ENCODE results near the gene RNF169. TPM values are rescaled to one million over a fixed set of nuclear protein-coding genes. Genes with fewer than 3 reads are reported as not detected.

The RNF169 gene
- total RNA-seq, 8 experiments from 2014 or later: 9.9 to 26.0 (median 12.8) TPM

DNA sequence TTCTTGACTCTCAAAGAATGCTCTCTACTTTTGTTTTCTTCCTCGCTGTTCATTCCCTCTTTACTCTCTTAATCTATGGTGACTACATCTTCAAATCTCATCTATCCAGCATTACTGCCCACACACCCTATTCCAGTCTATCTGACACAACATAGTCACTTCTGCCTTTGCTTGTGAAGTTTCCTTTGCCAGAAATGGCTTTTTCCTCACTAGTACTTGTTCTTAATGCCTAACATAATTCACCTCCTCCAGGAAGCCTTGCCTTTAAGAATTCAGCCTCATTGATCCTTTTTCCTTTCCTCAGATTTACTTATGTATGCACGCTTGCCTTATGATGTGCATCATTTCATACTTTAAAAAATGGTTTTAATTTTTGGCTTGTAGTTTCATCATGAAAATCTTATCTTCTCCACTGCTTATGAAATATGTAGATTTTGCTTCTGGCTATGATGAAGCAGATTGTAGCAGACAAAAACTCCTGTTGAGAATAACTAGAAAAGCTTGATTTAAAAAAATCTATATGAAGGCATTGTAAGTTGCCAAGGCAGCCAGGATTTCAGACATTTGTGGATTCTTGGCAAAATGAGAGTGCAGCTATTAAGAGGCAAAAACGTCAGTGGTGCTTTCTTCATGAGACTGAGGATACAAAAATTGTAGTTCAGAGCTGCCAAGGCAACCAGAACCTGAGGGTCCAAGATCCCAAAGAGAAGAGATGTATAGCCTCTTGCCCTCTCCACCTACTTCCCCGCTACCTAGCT, 31.8 kb downstream of the RNF169 start:
- peak in 1 of 8 experiments; percentile 43 for ATAC-seq (replicated peaks in 6 of 8)
- Histone ChIP-seq H3K4me3 (no peak overlapping the region), H3K4me1 (replicated peaks in 1 of 2) (peaks cover 0 to 2% of the 10 kb centered on the region in 2 donors), H3K27ac (no peak overlapping the region)
- in situ Hi-C loops (cut with MboI; ENCODE audit: low pct_unique_long_range_greater_than_20kb in 2 of 9, low sequenced_read_pairs in 9 of 9, unreplicated experiment in 9 of 9): no loop called here
- WGBS, 10 experiments: 71 to 100% (median 83%) methylated on average over 2 to 4 of the region's 4 CpGs

DNA sequence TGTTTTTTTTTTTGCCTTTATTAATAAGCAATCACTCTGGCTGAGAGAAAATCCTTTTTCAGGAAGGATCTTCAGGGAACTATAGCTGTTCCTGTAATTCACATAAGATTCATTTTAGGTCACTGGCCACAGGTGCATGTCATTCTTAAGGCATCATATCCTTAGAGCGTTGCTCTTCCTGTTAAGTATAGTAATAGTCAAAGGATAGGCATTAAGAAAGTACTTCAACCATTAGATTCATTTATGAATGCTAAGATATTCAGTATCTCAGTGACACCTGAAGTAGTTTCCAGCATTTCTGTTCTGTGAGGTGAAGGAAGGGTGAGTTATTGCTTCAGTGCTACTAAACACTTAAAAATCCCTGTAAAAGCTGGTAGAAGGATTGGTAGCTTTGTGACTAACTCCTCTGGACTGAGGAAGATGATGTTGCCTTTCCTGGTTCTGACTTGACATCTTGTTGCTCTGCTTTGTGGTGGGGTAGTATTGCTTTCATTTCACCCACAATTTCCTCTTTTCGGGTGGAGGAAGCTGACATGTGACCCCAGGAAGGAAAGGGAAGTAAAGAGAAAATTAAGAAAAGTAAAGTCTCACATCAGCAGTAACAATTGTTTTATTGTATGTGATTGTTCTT, 34.7 kb downstream of the RNF169 start:
- Histone ChIP-seq H3K27ac (no peak overlapping the region), H3K4me1 (replicated peaks in 1 of 2) (peaks cover 0 to 2% of the 10 kb centered on the region in 2 donors), H3K4me3 (no peak overlapping the region)
- WGBS, 10 experiments: 50 to 100% (median 87%) methylated on average over 1 to 2 of the region's 2 CpGs; no CpG with 5 or more reads in 4 of the 10 experiments
- in situ Hi-C loops (cut with MboI; ENCODE audit: low pct_unique_long_range_greater_than_20kb in 2 of 9, low sequenced_read_pairs in 9 of 9, unreplicated experiment in 9 of 9): no loop called here
- peak in 1 of 8 experiments; percentile 39 for ATAC-seq (replicated peaks in 6 of 8)

DNA sequence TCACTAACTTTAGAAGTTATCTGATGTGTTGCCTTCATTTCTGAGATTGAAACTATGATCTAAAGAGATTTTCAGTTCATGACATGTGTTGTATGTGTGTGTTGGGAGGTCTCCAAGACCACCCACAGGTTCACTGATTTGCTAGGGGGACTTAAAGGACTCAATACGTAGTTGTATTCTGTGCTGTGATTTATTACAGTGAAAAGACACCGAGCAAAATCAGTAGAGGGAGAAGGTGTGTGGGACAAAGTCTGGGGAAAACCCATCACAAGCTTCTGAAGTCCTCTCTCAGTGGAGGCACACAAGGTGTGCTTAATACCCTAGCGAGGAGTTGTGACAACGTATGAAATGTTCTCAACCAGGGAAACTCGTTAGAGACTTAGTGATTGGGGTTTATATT, 35.6 kb downstream of the RNF169 start:
- WGBS, 10 experiments: 31 to 80% (median 61%) methylated on average over 1 to 5 of the region's 5 CpGs; no CpG with 5 or more reads in 2 of the 10 experiments
- ATAC-seq (replicated peaks in 6 of 8): peak in 1 of 8 experiments; percentile 11
- H3K27ac ChIP-seq: no peak overlapping the region
- H3K4me1 ChIP-seq (replicated peaks in 1 of 2): peaks cover 0 to 2% of the 10 kb centered on the region in 2 donors
- H3K4me3 ChIP-seq: no peak overlapping the region
- in situ Hi-C loops (cut with MboI; ENCODE audit: low pct_unique_long_range_greater_than_20kb in 2 of 9, low sequenced_read_pairs in 9 of 9, unreplicated experiment in 9 of 9): no loop called here

DNA sequence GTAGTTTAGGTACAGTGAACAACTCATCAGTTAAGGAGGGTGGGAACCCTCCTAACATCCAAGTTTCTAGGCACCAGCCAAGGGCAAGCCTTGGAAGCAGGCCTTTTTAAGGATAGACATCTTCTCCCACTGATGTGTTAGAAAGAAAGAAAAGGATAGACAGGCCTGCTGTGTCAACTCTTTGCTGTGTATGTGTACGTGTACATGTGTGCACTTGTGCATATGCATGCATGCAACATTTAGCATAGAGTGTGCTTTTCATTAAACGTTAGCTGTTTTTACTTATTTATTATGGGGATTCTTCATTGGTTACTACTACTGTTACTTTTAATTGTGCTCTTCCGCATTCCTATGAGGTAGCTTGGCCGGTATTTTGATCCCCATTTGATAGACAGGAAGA, 36.1 kb downstream of the RNF169 start:
- Histone ChIP-seq H3K4me1 (replicated peaks in 1 of 2) (peaks cover 0 to 2% of the 10 kb centered on the region in 2 donors), H3K27ac (no peak overlapping the region), H3K4me3 (no peak overlapping the region)
- 0 to 100% (median 54%) methylated on average over 1 to 4 of the region's 4 CpGs; no CpG with 5 or more reads in 2 of the 10 experiments for WGBS, 10 experiments
- ATAC-seq (replicated peaks in 6 of 8): peak in 3 of 8 experiments; percentile 46 to 75 (median 53)
- in situ Hi-C loops (cut with MboI; ENCODE audit: low pct_unique_long_range_greater_than_20kb in 2 of 9, low sequenced_read_pairs in 9 of 9, unreplicated experiment in 9 of 9): no loop called here

DNA sequence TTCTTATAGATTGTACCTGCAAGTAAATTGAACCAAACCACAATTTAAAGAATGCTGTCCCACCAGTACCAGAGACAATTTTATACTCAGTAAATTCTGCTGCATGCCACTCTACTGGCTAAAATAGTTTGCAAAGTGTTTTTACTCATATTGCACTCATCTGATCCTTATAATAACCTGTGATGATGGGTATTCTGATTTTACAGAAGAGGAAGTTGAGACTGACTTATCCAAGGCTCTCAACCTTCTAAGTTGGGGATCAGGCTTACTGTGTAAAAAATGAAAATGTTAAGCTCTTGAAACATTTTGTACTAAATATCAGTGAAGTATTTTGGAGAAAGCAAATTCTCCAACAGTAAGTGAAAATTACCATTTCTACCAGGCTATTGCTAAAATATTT, 37.9 kb downstream of the RNF169 start:
- Histone ChIP-seq H3K4me3 (no peak overlapping the region), H3K27ac (no peak overlapping the region), H3K4me1 (replicated peaks in 1 of 2) (no peaks in the 10 kb centered on the region)
- in situ Hi-C loops (cut with MboI; ENCODE audit: low pct_unique_long_range_greater_than_20kb in 2 of 9, low sequenced_read_pairs in 9 of 9, unreplicated experiment in 9 of 9): no loop called here
- no peak for ATAC-seq (replicated peaks in 6 of 8)

DNA sequence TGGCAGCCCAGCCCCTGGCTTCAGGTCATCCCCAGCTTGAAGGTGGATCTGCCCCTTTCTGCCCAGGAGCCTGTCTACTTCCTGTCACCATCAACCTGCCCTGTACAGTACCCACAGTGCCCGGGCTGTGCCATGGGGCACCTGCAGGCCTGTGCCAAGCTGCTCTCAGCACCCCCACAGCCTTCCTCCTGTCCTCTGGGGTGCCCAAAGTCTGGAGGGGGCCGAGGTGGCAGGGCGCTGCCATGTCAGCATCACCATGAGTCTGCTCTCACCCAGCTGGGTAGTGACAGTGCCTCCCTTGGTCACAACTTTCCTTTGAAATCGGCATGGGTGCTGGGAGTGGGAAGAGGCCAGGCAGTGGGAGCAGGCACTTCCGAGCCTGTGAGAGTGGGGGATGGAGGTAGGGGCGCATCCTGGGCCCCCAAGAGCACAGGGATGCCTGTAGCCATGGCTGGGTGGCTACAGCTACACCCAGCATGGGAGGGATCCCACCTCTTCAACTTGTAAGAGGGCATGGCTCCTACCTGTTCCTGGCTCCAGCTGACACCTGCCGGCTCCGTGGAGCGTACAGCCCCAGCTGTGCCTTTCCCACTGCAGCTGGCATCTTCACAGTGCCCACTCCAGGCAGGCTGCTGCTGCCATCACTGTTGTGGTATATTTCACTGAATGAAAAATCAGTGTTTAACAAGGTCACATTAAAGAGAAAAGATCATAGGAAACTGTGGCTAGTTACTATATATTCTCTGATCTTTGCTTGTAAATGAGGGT, 42.9 kb downstream of the RNF169 start:
- no peaks in the 10 kb centered on the region for H3K4me1 ChIP-seq (replicated peaks in 1 of 2)
- no peak for ATAC-seq (replicated peaks in 6 of 8)
- WGBS, 10 experiments: 70 to 100% (median 93%) methylated on average over 2 to 5 of the region's 9 CpGs; no CpG with 5 or more reads in 5 of the 10 experiments
- H3K4me3 ChIP-seq: no peak overlapping the region
- H3K27ac ChIP-seq: no peak overlapping the region
- in situ Hi-C loops (cut with MboI; ENCODE audit: low pct_unique_long_range_greater_than_20kb in 2 of 9, low sequenced_read_pairs in 9 of 9, unreplicated experiment in 9 of 9): no loop called here

DNA sequence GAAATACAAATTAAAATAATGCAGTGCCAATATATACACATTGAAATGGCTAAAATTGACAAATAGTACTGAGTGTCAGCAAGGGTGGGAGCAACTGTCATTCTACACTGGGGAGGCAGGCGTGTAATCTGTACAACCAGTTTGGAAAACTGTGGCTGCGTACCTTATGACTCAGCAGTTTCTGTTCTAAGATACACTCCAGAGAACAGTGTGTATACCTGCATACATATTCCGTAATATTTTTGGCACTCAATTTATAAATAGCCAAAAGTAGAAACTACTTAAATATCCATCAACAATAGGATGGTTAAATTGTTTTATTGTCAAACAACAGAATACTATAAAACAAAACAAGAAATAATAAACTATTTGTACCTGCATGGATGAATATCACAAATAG, 57.6 kb downstream of the RNF169 start:
- in situ Hi-C loops (cut with MboI; ENCODE audit: low pct_unique_long_range_greater_than_20kb in 2 of 9, low sequenced_read_pairs in 9 of 9, unreplicated experiment in 9 of 9): no loop called here
- Histone ChIP-seq H3K4me1 (replicated peaks in 1 of 2) (no peaks in the 10 kb centered on the region), H3K27ac (no peak overlapping the region), H3K4me3 (no peak overlapping the region)
- no peak for ATAC-seq (replicated peaks in 6 of 8)
- 93 to 100% (median 100%) methylated on average over 1 to 3 of the region's 3 CpGs; no CpG with 5 or more reads in 2 of the 10 experiments for WGBS, 10 experiments

DNA sequence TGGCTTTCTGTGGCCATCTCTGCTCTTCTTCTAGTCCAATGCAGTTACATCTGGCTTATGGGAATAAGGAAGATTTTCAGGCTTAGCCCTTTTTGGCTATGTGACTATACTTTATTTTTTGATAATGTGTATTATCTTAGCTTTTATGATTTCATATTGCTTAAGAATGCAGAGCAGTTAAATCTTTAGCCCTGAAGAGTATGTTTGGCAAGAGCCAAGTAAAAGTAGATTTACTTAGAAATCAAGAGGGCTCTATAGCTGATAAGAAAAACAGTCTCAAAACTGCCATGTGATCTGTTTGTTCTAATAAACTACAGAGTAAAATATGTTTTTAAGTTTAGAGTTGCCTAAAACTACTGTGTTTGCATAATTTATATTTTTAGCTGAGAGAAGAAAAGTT, 61.2 kb downstream of the RNF169 start:
- Histone ChIP-seq H3K4me3 (no peak overlapping the region), H3K27ac (no peak overlapping the region), H3K4me1 (replicated peaks in 1 of 2) (no peaks in the 10 kb centered on the region)
- no peak for ATAC-seq (replicated peaks in 6 of 8)
- in situ Hi-C loops (cut with MboI; ENCODE audit: low pct_unique_long_range_greater_than_20kb in 2 of 9, low sequenced_read_pairs in 9 of 9, unreplicated experiment in 9 of 9): no loop called here

DNA sequence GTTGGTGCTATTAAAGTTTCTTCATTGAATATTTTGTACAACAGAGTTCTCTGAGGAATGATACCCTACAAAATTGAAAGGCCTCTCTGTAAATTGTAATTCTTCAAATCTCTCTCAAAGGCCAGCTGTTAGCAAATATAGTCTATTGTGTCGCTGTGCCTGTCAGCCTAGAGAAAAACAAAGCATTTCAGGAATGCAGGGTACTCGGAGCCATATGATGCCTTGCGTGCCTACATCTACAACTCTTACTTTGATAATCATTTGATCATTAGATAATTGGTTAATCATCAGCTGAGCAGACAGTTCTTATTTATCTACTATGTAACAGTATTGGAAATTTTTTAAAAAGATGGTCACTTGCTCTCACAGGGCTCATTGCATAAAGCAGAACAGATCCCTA, 67.3 kb downstream of the RNF169 start:
- ATAC-seq (replicated peaks in 6 of 8): no peak
- WGBS, 10 experiments: 74 to 100% (median 83%) methylated on average over 1 to 3 of the region's 3 CpGs; no CpG with 5 or more reads in 3 of the 10 experiments
- H3K4me3 ChIP-seq: no peak overlapping the region
- in situ Hi-C loops (cut with MboI; ENCODE audit: low pct_unique_long_range_greater_than_20kb in 2 of 9, low sequenced_read_pairs in 9 of 9, unreplicated experiment in 9 of 9): no loop called here
- no peaks in the 10 kb centered on the region for H3K4me1 ChIP-seq (replicated peaks in 1 of 2)
- no peak overlapping the region for H3K27ac ChIP-seq

DNA sequence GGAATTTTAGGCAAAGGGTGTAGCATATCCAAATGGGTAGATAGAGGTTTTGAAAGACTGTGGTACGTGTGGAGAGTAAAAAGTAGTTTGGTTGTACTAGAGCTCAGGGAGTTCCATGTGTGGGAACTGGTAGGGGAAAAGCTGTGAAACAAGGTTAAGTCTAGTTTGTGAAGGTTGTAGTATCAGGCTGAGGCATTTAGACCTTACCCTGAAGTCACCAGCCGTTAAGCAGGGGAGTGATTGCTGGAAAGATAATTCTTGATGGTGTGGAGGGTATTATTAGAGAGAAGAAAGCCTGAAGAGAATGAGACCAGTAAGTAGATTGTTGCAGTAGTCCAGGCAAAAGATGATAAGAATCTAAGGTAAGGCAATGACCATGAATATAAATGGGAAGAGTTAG, 68.0 kb downstream of the RNF169 start:
- ATAC-seq (replicated peaks in 6 of 8): no peak
- in situ Hi-C loops (cut with MboI; ENCODE audit: low pct_unique_long_range_greater_than_20kb in 2 of 9, low sequenced_read_pairs in 9 of 9, unreplicated experiment in 9 of 9): no loop called here
- no peak overlapping the region for H3K27ac ChIP-seq
- 70 to 100% (median 87%) methylated on average over 1 to 2 of the region's 2 CpGs; no CpG with 5 or more reads in 2 of the 10 experiments for WGBS, 10 experiments
- H3K4me3 ChIP-seq: no peak overlapping the region
- no peaks in the 10 kb centered on the region for H3K4me1 ChIP-seq (replicated peaks in 1 of 2)

DNA sequence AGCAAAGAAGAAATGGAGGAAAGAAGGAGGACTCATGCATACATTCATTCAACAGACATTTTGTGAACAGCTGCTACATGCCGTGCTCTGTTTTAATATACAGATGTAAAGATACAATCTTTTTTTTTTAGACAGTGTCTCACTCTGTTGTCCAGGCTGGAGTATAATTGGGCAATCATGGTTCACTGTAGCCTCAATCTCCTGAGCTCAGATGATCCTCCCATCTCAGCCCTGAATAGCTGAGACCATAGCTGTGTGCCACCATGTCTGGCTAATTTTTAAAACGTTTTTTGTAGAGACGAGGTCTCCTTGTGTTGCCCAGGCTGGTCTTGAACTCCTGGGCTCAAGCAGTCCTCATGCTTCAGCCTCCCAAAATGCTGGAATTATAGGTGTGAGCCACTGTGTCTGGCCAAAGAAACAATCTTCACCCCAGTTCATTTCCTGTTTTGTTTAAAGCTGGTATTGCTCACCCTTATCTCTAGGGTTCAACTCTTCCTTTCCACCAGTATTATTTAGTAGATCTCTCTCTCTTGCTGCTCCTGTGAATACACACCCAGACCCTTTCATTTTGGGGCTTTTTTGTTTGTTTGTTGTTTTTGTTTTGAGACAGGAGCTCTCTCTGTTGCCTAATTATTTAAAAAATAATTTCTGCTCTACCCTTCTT, 69.8 kb downstream of the RNF169 start:
- ATAC-seq (replicated peaks in 6 of 8): no peak
- in situ Hi-C loops (cut with MboI; ENCODE audit: low pct_unique_long_range_greater_than_20kb in 2 of 9, low sequenced_read_pairs in 9 of 9, unreplicated experiment in 9 of 9): no loop called here

DNA sequence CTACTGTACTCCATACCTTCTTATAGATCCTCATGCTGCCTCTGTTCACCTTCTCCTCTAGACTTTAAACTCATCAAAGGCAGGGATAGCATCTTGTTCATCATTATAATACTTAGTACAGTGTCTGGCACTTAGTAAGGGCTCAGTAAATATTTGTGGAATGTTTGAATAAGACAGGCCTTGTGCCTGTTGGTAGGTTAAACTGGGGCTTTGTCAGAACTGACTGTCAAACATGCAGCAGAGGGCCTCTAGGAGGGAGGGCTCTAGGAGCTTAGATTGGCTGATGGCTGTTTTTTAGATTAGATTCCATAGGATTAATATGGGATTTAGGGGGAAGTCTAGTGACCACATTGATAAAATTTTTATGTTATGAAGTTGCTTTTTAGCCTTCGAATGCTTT, 70.8 kb downstream of the RNF169 start:
- WGBS, 10 experiments: 92 to 100% (median 100%) methylated on average over 1 of the region's 1 CpG; no CpG with 5 or more reads in 5 of the 10 experiments
- in situ Hi-C loops (cut with MboI; ENCODE audit: low pct_unique_long_range_greater_than_20kb in 2 of 9, low sequenced_read_pairs in 9 of 9, unreplicated experiment in 9 of 9): no loop called here
- Histone ChIP-seq H3K27ac (no peak overlapping the region), H3K4me1 (replicated peaks in 1 of 2) (no peaks in the 10 kb centered on the region), H3K4me3 (no peak overlapping the region)
- ATAC-seq (replicated peaks in 6 of 8): no peak

More for the DNA sequence above, 69.8 kb downstream of the RNF169 start:
- 83 to 100% (median 100%) methylated on average over 1 to 3 of the region's 3 CpGs; no CpG with 5 or more reads in 3 of the 10 experiments for WGBS, 10 experiments
- no peak overlapping the region for H3K4me3 ChIP-seq
- H3K27ac ChIP-seq: no peak overlapping the region
- no peaks in the 10 kb centered on the region for H3K4me1 ChIP-seq (replicated peaks in 1 of 2)

DNA sequence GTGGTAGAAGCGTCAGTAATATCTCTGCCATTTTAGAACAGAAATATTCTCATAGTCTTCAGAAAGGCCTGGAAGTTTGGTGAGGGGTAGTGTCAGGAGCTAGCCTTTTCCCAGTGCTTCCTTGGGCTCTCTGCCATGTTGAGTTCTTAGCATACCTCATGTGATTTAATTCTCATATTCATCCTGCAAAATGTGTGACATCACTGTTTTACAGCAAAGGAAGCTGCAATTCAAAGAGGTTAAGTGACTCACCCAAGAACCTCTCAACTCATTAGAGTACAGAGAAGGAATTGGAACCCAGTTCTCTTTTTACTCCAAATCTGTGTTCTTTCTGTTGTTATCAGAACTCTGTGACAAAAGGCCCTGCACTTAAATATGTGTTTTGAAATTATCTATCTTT, 72.1 kb downstream of the RNF169 start:
- in situ Hi-C loops (cut with MboI; ENCODE audit: low pct_unique_long_range_greater_than_20kb in 2 of 9, low sequenced_read_pairs in 9 of 9, unreplicated experiment in 9 of 9): no loop called here
- H3K4me1 ChIP-seq (replicated peaks in 1 of 2): no peaks in the 10 kb centered on the region
- ATAC-seq (replicated peaks in 6 of 8): peak in 3 of 8 experiments; percentile 84 to 91 (median 87)
- H3K27ac ChIP-seq: no peak overlapping the region
- H3K4me3 ChIP-seq: no peak overlapping the region
- 92 to 100% (median 100%) methylated on average over 1 of the region's 1 CpG; no CpG with 5 or more reads in 3 of the 10 experiments for WGBS, 10 experiments

All from motor neuron (in vitro differentiated cells).